ENCODE data around the gene UBE2Z.
"Not testable (repeated sequence)": the region's sequence is repeated elsewhere in the genome, so short reads cannot be mapped to it uniquely, and the experiment has no call there.

The UBE2Z gene

GRCh38 chr17:48905987-48906515 is 2.2 kb upstream of the UBE2Z start:
- no peak for DNase-seq

GRCh38 chr17:48907713-48908046 is 527 bp upstream of the UBE2Z start:
- DNase-seq: no peak

GRCh38 chr17:48908853-48909394 is 717 bp downstream of the UBE2Z start:
- DNase-seq: peak; percentile 98

- no peak for DNase-seq
Observed at GRCh38 chr17:48909783-48910182, 1.6 kb downstream of the UBE2Z start.

- DNase-seq: no peak
Observed at GRCh38 chr17:48910370-48910769, 2.2 kb downstream of the UBE2Z start.

GRCh38 chr17:48912476-48912875 is 4.3 kb downstream of the UBE2Z start:
- no peak for DNase-seq

- peak; percentile 67 for DNase-seq
Observed at GRCh38 chr17:48915459-48916282, 7.5 kb downstream of the UBE2Z start.

GRCh38 chr17:48925251-48925990 is 17.2 kb downstream of the UBE2Z start:
- DNase-seq: no peak

GRCh38 chr17:48925991-48926342 is 17.8 kb downstream of the UBE2Z start:
- no peak for DNase-seq

GRCh38 chr17:48927978-48928745 is 20.0 kb downstream of the UBE2Z start:
- no peak for DNase-seq

GRCh38 chr17:48928876-48929811 is 20.9 kb downstream of the UBE2Z start:
- DNase-seq: no peak

- no peak for DNase-seq
Observed at GRCh38 chr17:48929812-48930165, 21.6 kb downstream of the UBE2Z start.

- no peak for DNase-seq
Observed at GRCh38 chr17:48930435-48930873, 22.2 kb downstream of the UBE2Z start.

- DNase-seq: no peak
Observed at GRCh38 chr17:48933035-48933434, 24.8 kb downstream of the UBE2Z start.

- DNase-seq: peak; percentile 97
Observed at GRCh38 chr17:48944515-48945260, 36.5 kb downstream of the UBE2Z start, which contains the start of gene SNF8. SNF8 (minus strand) TSS chr17:48944842; CDS start chr17:48944734, 108 bp downstream.

GRCh38 chr17:48945261-48945651 is 37.0 kb downstream of the UBE2Z start:
- DNase-seq: not testable (repeated sequence)

GRCh38 chr17:48951572-48951971 is 43.4 kb downstream of the UBE2Z start:
- DNase-seq: no peak

GRCh38 chr17:48952904-48953303 is 44.7 kb downstream of the UBE2Z start:
- no peak for DNase-seq

- peak; percentile 34 for DNase-seq
Observed at GRCh38 chr17:48954300-48954755, 46.1 kb downstream of the UBE2Z start.

GRCh38 chr17:48960834-48961515 is 52.8 kb downstream of the UBE2Z start:
- no peak for DNase-seq

All from stimulated activated CD8-positive, alpha-beta memory T cell treated with anti-CD3 and anti-CD28 coated beads, Interleukin-4, amount 100 ng/mL, for 48 hours (primary cell).